Measurements from ENCODE around the gene FOXD3. TPM values are rescaled to one million over a fixed set of nuclear protein-coding genes. Genes with fewer than 3 reads are reported as not detected.
"Not testable (repeated sequence)": the region's sequence is repeated elsewhere in the genome, so short reads cannot be mapped to it uniquely, and the experiment has no call there.

Gene FOXD3
- total and polyA plus RNA-seq, 2 experiments from 2014 or later = 13.8 to 49.0 TPM

DNA sequence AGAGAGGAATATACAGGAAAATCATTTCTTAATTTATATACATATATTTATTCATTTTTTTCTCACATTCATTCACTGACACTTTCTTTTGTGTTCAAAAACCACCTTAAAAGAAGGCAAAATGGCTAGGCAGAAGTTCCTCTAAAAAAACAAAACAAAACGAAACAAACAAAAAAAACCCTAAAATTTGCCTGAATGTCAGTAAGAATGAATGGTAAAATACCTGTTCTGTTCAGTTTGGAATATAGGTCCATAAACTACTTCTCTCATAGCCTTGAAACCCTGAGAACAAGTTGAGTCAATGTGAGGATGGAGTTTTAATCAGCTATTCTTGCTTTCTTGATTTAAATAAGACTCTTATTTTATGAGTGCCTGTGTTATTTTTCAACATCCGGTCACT, 30.4 kb downstream of the FOXD3 start (continued):
- no peak for TF ChIP-seq ZNF462 (CRISPR knock-in tag; IDR thresholded peaks at IDR 0.05)
- TF ChIP-seq, protein P1, sequence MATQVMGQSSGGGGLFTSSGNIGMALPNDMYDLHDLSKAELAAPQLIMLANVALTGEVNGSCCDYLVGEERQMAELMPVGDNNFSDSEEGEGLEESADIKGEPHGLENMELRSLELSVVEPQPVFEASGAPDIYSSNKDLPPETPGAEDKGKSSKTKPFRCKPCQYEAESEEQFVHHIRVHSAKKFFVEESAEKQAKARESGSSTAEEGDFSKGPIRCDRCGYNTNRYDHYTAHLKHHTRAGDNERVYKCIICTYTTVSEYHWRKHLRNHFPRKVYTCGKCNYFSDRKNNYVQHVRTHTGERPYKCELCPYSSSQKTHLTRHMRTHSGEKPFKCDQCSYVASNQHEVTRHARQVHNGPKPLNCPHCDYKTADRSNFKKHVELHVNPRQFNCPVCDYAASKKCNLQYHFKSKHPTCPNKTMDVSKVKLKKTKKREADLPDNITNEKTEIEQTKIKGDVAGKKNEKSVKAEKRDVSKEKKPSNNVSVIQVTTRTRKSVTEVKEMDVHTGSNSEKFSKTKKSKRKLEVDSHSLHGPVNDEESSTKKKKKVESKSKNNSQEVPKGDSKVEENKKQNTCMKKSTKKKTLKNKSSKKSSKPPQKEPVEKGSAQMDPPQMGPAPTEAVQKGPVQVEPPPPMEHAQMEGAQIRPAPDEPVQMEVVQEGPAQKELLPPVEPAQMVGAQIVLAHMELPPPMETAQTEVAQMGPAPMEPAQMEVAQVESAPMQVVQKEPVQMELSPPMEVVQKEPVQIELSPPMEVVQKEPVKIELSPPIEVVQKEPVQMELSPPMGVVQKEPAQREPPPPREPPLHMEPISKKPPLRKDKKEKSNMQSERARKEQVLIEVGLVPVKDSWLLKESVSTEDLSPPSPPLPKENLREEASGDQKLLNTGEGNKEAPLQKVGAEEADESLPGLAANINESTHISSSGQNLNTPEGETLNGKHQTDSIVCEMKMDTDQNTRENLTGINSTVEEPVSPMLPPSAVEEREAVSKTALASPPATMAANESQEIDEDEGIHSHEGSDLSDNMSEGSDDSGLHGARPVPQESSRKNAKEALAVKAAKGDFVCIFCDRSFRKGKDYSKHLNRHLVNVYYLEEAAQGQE (IDR thresholded peaks at IDR 0.05; ENCODE audit: unreplicated experiment) = no peak
- no peak for TF ChIP-seq POLR2AphosphoS5 (IDR thresholded peaks at IDR 0.05; ENCODE audit: low read depth)
- TF ChIP-seq JUNB (IDR thresholded peaks at IDR 0.05; ENCODE audit: unreplicated experiment) = no peak
- TF ChIP-seq ZNF114 (CRISPR knock-in tag; IDR thresholded peaks at IDR 0.05) = no peak
- no peak for TF ChIP-seq EZH2phosphoT487 (IDR thresholded peaks at IDR 0.05; ENCODE audit: unreplicated experiment)

DNA sequence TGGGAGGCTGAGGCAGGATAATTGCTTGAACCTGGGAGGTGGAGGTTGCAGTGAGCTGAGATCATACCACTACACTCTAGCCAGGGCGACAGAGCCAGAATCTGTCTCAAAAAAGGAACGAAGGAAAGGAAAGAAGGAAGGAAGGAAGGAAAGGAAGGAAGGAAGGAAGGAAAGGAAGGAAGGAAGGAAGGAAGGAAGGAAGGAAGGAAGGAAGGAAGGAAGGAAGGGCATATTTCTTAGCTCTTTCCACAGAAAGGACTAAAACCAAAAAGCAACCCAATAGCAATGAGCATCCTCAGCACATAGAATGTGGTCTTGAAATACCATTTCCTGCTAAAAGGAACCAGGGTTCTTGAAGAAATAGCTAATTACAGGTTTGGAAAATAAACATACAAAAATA, 33.9 kb downstream of the FOXD3 start:
- not testable (repeated sequence) for H2AFZ ChIP-seq; H3K4me1 Mint-ChIP-seq; H4K20me1 ChIP-seq (replicated peaks; ENCODE audit: insufficient read depth); H3K4me2 ChIP-seq; H3K9me3 Mint-ChIP-seq; H3K79me2 ChIP-seq (replicated peaks; ENCODE audit: insufficient read depth); H3K36me3 Mint-ChIP-seq (ENCODE audit: low read depth); H3K36me3 ChIP-seq (ENCODE audit: insufficient read depth); H3K4me3 ChIP-seq; H3K27me3 Mint-ChIP-seq (ENCODE audit: insufficient read depth, low read depth, poor library complexity); H3K4me3 Mint-ChIP-seq; DNase-seq (ENCODE audit: low spot score); ATAC-seq; H3K9me2 ChIP-seq (ENCODE audit: insufficient read depth); H3K27me3 ChIP-seq (ENCODE audit: insufficient read depth); H3K4me1 ChIP-seq (ENCODE audit: insufficient read depth); H3K27ac Mint-ChIP-seq; H3F3A ChIP-seq (replicated peaks; ENCODE audit: low read depth); H3K27ac ChIP-seq (ENCODE audit: low read depth)
